Measurements from ENCODE around the gene ZMYND10.
A peak's percentile ranks its signal among the peaks of the same experiment; 100 is the strongest.

The ZMYND10 gene

GRCh38 chr3:50369012-50369670 lies 23.6 kb upstream of the ZMYND10 start:
- no peak for DNase-seq

- DNase-seq, result no peak
Observed at GRCh38 chr3:50365842-50366220, 20.3 kb upstream of the ZMYND10 start.

DNA sequence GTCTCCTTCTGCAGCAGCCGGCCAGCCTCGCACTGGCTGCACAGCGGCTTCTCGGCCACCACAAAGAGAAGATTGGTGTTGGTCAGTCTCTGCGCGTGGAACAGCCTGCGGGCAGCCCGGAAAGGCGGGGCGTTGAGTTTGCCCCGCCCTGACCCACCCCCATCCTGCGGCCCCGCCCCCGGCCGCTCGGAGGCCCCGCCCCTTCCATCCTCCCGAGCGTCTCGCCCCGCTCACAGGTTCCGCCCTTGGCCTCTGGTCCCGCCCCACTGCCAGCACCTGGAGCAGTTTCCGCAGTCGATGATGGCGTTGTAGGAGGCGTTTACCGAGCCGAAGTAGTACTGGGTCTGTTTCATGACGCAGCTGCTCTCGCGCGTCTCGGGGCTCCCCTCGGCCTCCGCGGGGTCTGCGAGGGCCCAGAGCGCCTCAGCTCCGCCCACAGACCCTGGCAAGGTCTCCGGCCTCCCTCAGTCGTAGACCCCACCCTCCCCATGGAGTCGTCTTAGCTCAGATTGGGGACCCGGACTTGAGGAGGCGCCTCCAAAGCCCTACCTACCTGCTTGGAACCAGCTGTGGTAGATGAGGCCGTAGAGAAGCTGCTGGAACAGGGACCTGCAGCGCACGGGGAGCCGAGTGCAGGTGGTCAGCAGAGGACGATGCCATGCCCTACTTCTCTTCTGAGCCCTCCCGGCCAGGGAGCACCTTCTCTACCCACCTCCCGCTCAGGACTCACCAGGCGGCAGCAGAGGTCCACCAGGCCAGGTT lies 19.7 kb upstream of the ZMYND10 start:
- peak; percentile 94 for DNase-seq

DNA sequence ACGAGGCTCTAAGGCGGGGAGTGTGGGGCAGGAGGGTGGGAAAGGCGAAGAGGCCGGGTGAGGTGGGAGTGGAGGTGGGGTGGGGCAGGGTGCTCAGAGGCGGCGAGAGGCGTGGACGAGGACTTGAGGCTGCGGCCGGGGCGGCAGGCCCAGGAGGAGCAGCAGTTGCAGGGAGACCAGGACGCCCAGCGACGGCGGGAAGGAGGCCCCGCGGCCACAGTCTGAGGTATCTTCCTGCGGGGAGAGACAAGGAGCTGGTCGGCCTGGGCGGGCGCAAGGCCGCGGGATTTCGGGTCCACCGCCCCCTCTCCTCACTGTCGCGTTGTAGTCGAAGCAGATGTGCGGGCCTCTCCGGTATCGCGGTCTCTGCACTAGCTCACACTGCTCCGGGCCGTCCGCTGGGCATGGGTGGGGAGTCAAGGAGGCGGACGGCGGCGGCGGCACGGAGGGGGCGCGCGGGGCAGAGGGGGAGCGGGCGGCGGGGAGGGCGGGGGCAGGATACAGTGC lies 19.1 kb upstream of the ZMYND10 start:
- no peak for DNase-seq

- no peak for DNase-seq
Observed at GRCh38 chr3:50359760-50360110, 14.2 kb upstream of the ZMYND10 start.

DNA sequence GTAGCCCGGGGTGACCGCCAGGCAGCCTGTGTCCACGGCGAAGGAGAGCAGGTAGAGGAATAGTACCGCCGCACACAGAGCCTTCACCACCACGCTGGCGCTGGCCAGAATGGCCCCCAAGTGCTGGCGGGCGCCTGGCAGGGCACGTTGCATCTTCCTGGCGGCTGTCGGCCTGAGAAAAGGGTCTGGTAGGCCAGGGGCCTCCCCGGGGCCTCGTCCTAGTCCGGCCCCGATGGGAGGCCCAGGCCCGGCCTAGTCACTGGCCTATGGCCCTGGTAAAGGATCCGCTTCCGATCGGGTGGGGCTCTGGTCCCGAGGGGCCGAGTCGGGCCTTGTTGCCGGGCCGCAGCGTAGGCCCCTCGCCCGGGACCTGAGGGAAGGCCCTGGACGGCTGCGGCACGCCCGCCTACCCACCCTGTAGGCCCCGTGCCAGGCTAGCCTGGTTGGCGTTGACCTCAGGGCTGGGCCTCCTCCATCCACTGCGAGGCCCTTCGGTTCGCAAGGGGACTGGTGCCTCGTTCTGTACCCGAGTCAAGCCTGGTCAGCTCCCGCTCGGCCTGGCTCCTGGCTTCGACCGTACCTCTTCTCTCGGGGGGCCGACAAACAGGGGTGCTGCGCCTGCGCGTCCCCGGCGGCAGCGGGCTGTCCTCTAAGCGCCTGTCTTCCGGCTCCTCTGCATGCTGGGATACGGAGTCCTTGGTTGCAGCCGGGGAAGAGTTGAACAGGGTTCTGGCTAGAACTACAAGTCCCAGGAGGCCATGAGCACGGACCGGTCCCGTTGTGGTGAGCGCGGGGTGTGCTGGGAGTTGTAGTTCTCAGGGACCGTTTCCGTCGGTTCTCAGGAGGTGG lies 13.6 kb upstream of the ZMYND10 start, which contains the start of gene TMEM115:
Gene TMEM115 (minus strand): TSS at position 611 of the 849 bp plus-strand sequence. CDS start 458 bp downstream, at position 153.
- peak; percentile 96 for DNase-seq

DNA sequence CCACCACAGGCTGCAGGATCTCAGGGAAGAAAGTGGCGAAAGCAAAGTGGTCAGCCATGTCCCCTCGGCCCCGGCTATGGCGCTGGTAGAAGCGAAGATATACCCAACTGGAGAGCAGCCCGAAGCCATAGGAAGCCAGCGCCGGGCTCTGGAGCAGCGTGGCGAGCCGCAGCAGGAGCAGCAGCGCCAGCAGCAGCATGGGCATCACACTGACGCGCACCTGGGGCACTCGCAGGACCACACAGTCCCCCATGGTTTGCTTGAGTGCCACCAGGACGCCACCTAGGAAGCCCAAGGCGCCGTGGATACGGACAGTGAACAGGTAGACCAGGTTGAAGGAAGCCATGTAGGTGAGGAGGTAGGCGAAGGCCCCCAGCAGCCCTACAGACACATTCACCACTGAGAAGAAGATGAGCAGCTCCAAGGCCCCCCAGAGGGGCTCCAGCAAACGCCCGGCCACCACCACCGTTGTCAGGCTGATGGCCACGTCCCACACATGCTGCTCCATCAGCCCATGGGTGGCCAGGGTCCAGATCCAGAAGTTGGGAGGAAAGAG lies 12.9 kb upstream of the ZMYND10 start:
- no peak for DNase-seq

GRCh38 chr3:50357481-50357880 lies 11.9 kb upstream of the ZMYND10 start:
- no peak for DNase-seq

- DNase-seq, result no peak
Observed at GRCh38 chr3:50356553-50356952, 11.0 kb upstream of the ZMYND10 start.

GRCh38 chr3:50355829-50356552 lies 10.5 kb upstream of the ZMYND10 start:
- DNase-seq, result no peak

GRCh38 chr3:50354850-50355249 lies 9.3 kb upstream of the ZMYND10 start:
- no peak for DNase-seq

GRCh38 chr3:50354186-50354764 lies 8.7 kb upstream of the ZMYND10 start:
- no peak for DNase-seq

DNA sequence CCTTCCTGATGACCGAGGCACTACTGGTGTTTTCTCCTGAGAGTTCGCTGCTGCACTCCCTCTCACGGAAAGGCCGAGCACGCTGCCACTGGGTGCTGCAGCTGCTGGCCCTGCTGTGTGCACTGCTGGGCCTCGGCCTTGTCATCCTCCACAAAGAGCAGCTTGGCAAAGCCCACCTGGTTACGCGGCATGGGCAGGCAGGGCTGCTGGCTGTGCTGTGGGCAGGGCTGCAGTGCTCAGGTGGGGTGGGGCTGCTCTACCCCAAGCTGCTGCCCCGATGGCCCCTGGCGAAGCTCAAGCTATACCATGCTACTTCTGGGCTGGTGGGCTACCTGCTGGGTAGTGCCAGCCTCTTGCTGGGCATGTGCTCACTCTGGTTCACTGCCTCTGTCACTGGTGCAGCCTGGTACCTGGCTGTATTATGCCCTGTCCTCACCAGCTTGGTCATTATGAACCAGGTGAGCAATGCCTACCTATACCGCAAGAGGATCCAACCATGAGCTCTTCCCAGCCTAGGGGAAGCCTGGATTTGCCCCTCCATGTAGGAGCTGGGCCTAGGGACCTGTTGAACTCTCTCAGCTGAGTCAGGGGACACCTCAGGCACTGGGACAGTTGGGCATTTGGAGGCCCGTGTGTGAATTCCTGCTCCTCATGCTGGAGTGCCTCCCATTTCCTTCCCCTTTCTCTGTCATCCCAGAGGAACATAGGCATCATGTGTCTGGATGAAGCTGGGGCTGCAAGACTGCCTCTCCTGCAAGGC lies 7.9 kb upstream of the ZMYND10 start:
- no peak for DNase-seq

GRCh38 chr3:50352781-50353180 lies 7.2 kb upstream of the ZMYND10 start:
- DNase-seq, result no peak

- no peak for DNase-seq
Observed at GRCh38 chr3:50351323-50351697, 5.8 kb upstream of the ZMYND10 start.

GRCh38 chr3:50350527-50351322 lies 5.2 kb upstream of the ZMYND10 start, which contains the start of the genes CYB561D2 and NPRL2:
CYB561D2 (plus strand) TSS chr3:50350862; CDS start chr3:50351434, 572 bp downstream.
NPRL2 (minus strand) TSS chr3:50350775; CDS start chr3:50350652, 123 bp downstream.
- peak; percentile 99 for DNase-seq

- no peak for DNase-seq
Observed at GRCh38 chr3:50350213-50350526, 4.6 kb upstream of the ZMYND10 start.

DNA sequence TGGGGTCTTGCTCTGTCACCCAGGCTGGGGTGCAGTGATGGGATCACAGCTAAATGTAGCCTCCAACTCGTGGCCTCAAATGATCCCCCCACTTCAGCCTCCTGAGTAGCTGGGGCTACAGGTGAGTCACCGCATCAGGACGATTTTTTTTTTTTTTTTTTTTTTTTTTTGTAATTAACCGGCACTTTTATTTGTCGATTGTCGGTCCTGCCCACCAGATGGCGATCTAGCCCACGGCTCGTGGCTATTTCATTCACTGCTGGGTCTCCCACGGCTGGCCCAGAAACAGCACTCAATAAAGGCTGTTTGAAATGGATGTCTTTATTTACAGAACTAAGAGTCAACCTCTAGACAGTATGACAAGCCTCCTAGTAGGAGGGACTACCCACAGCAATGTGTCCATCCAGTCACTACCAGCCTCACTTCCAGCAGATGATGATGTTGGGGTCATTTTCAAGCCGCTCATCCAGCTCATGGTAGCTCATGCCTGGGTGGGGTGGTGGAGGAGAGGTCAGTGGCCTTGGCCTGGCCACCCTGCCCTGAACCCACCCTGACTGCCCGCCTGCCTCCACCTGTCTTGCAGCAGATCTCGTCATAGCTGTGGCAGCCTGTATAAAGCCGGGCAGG lies 1.8 kb upstream of the ZMYND10 start:
- DNase-seq, result peak; percentile 71

DNA sequence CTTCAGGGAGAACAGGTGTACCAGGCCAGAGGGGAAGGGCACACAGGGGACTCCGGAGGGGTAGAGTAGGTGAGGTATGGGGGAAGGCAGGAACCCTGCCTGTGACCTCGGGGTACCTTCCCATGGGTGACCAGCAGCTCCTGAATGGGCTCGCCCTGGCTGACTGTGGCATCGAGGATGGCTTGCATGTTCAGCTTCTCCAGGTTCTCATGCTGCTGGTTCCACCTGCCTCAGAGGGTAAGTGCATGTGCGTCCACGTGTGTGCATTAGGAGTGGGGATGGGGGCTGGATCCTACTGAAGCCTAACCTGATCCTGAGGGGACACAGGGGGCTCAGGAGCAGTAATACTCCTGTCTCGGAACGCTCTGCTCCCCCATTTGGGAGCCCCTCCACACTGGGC lies 524 bp downstream of the ZMYND10 start:
- no peak for DNase-seq

Data from stimulated activated naive CD4-positive, alpha-beta T cell treated with Interleukin-2 at 50 U/mL for 16 hours (primary cell).